IMR-90 (cell line): Measurements from ENCODE around the gene COPZ1. TPM values are rescaled to one million over a fixed set of nuclear protein-coding genes. Genes with fewer than 3 reads are reported as not detected.

Experiments used
- ATAC-seq: fragments of 200-7000 bp; cut with Tn5 transposase; 2 replicates; pipeline ENCODE4 v1.9.1; 2020; ENCODE audit warnings: low read depth, mild to moderate bottlenecking, moderate library complexity
- BruUV-seq: library from RNA; stranded (reverse); fragments of 400-500 nt; replicated peaks from 2 replicates; lab custom pipeline; 2021; lab: Mats Ljungman, UMichigan
- CTCF ChIA-PET: fragments of 300-600 bp; formaldehyde crosslinking; extraction: SDS; loops from one replicate; lab custom pipeline; 2021; ENCODE audit warnings: antibody characterized with exemption; lab: Yijun Ruan, JAX
- POLR2A ChIA-PET: fragments of 300-600 bp; sonication (Branson Sonifier 250); formaldehyde crosslinking; loops from one replicate; lab custom pipeline; 2022; ENCODE audit warnings: antibody characterized with exemption; ENCODE audit not compliant: unreplicated experiment; lab: Charles Lee
- DNase-seq: peaks from one replicate; pipeline ENCODE4 v3.0.0; 2013
- H2AFZ ChIP-seq: replicated peaks from 2 replicates; pipeline ENCODE3; 2013; ENCODE audit warnings: low read length, mild to moderate bottlenecking; ENCODE audit not compliant: poor library complexity
- H2AK5ac ChIP-seq: 2 replicates; pipeline ENCODE4 v1.6.1; 2013; ENCODE audit warnings: low read depth, low read length, inconsistent platforms
- H2AK9ac ChIP-seq: replicated peaks from 2 replicates; pipeline ENCODE3; 2013; ENCODE audit warnings: mild to moderate bottlenecking, low read depth, low read length, moderate library complexity; ENCODE audit not compliant: poor library complexity
- H2BK120ac ChIP-seq: 2 replicates; pipeline ENCODE4 v1.6.1; 2013; ENCODE audit warnings: low read depth, low read length, inconsistent platforms
- H2BK15ac ChIP-seq: 3 replicates; pipeline ENCODE4 v1.6.1; 2013; ENCODE audit warnings: low read depth, low read length, inconsistent platforms
- H2BK20ac ChIP-seq: 2 replicates; pipeline ENCODE4 v1.6.1; 2013; ENCODE audit warnings: low read depth, mild to moderate bottlenecking, inconsistent platforms, low read length, moderate library complexity
- H2BK5ac ChIP-seq: 2 replicates; pipeline ENCODE4 v1.6.1; 2013; ENCODE audit warnings: mild to moderate bottlenecking, low read depth, low read length, inconsistent platforms; ENCODE audit not compliant: poor library complexity, severe bottlenecking
- H3K14ac ChIP-seq: replicated peaks from 2 replicates; pipeline ENCODE4 v1.6.1; 2013; ENCODE audit warnings: low read depth, low read length, inconsistent platforms
- H3K18ac ChIP-seq: 2 replicates; pipeline ENCODE4 v1.6.1; 2013; ENCODE audit warnings: low read depth, low read length, control low read depth
- H3K23ac ChIP-seq: 2 replicates; pipeline ENCODE4 v1.6.1; 2013; ENCODE audit warnings: low read depth, low read length, inconsistent platforms
- H3K27ac ChIP-seq: 2 replicates; pipeline ENCODE4 v1.5.1; 2013; ENCODE audit warnings: mild to moderate bottlenecking, control low read depth, low read length; ENCODE audit not compliant: insufficient read depth
- H3K27me3 ChIP-seq: 2 replicates; pipeline ENCODE4 v1.6.1; 2013; ENCODE audit warnings: low read length; ENCODE audit not compliant: control insufficient read depth, insufficient read depth
- H3K36me3 ChIP-seq: 2 replicates; pipeline ENCODE4 v1.6.1; 2013; ENCODE audit warnings: low read length, mixed read lengths; ENCODE audit not compliant: control insufficient read depth, insufficient read depth
- H3K4ac ChIP-seq: 2 replicates; pipeline ENCODE4 v1.6.1; 2013; ENCODE audit warnings: low read depth, low read length, inconsistent platforms
- H3K4me1 ChIP-seq: 2 replicates; pipeline ENCODE4 v1.6.1; 2013; ENCODE audit warnings: low read length, mixed read lengths; ENCODE audit not compliant: control insufficient read depth, insufficient read depth
- H3K4me2 ChIP-seq: 2 replicates; pipeline ENCODE4 v1.6.1; 2013; ENCODE audit warnings: low read depth, mild to moderate bottlenecking, control low read depth, low read length, moderate library complexity
- H3K4me3 ChIP-seq: 2 replicates; pipeline ENCODE4 v1.5.1; 2013; ENCODE audit warnings: low read depth, mild to moderate bottlenecking, control low read depth, low read length, moderate library complexity; ENCODE audit not compliant: insufficient read depth
- H3K56ac ChIP-seq: 2 replicates; pipeline ENCODE4 v1.6.1; 2013; ENCODE audit warnings: low read length, inconsistent platforms; ENCODE audit not compliant: insufficient read depth; ENCODE audit errors: extremely low read depth
- H3K79me1 ChIP-seq, 2 experiments: 2 replicates each; pipeline ENCODE4 v1.6.1; 2013; ENCODE audit warnings: low read length in 2 of 2, inconsistent platforms in 1 of 2, low read depth in 1 of 2
- H3K9ac ChIP-seq: 2 replicates; pipeline ENCODE4 v1.6.1; 2013; ENCODE audit warnings: low read depth, low read length, control low read depth
- H3K9me1 ChIP-seq: 2 replicates; pipeline ENCODE4 v1.6.1; 2013; ENCODE audit warnings: low read length, inconsistent platforms; ENCODE audit not compliant: insufficient read depth
- H3K9me3 ChIP-seq: 2 replicates; pipeline ENCODE4 v1.6.1; 2013; ENCODE audit warnings: low read length; ENCODE audit not compliant: control insufficient read depth, insufficient read depth
- H4K20me1 ChIP-seq: 2 replicates; pipeline ENCODE4 v1.6.1; 2013; ENCODE audit warnings: low read length, inconsistent platforms; ENCODE audit not compliant: insufficient read depth
- H4K5ac ChIP-seq: 2 replicates; pipeline ENCODE4 v1.6.1; 2013; ENCODE audit warnings: mild to moderate bottlenecking, low read depth, low read length, control low read depth
- H4K8ac ChIP-seq, 2 experiments: 2 replicates each; pipeline ENCODE4 v1.6.1; 2013; ENCODE audit warnings: low read depth in 2 of 2, low read length in 2 of 2, control low read depth in 1 of 2, inconsistent platforms in 1 of 2
- H4K91ac ChIP-seq: 2 replicates; pipeline ENCODE4 v1.6.1; 2013; ENCODE audit warnings: low read depth, low read length, inconsistent platforms; ENCODE audit not compliant: insufficient read depth
- BHLHE40 ChIP-seq: fragments of 150-350 bp; IDR thresholded peaks from 2 replicates; pipeline ENCODE4 v1.6.1; 2016; ENCODE audit warnings: mild to moderate bottlenecking, low read depth, low read length
- CEBPB ChIP-seq: IDR thresholded peaks from 2 replicates; pipeline ENCODE4 v1.6.1; 2012; ENCODE audit warnings: low read depth, low read length, improper control_type of control experiment
- MAFK ChIP-seq: IDR thresholded peaks from 2 replicates; pipeline ENCODE4 v1.6.1; 2012; ENCODE audit warnings: low read depth, low read length, improper control_type of control experiment
- MAZ ChIP-seq: IDR thresholded peaks from 2 replicates; pipeline ENCODE4 v1.6.1; 2012; ENCODE audit warnings: low read depth, mild to moderate bottlenecking, low read length, improper control_type of control experiment, moderate library complexity, borderline replicate concordance
- MXI1 ChIP-seq: IDR thresholded peaks from 2 replicates; pipeline ENCODE4 v1.6.1; 2012; ENCODE audit warnings: low read depth, mild to moderate bottlenecking, low read length, moderate library complexity, borderline replicate concordance
- WGBS, 2 experiments: methylation state at CpG; one replicate each; pipeline versions ENCODE4 v1.1.5 to v1.1.7; 2013; ENCODE audit warnings: missing lambda C conversion rate in 2 of 2; ENCODE audit not compliant: insufficient read length in 1 of 2; ENCODE audit errors: extremely low coverage in 2 of 2; 5-methylcytosine and 5-hydroxymethylcytosine counted together
- dilution Hi-C: fragments of 300-500 bp; cut with HindIII; formaldehyde crosslinking; loops from one replicate; pipeline ENCODE4 v1.14.3; 2018; ENCODE audit warnings: low sequenced_read_pairs; ENCODE audit not compliant: unreplicated experiment
- in situ Hi-C: fragments of 300-500 bp; cut with MboI; formaldehyde crosslinking; loops from 3 replicates; pipeline ENCODE4 v1.14.3; 2019; ENCODE audit warnings: low sequenced_read_pairs, inconsistent platforms, mixed read lengths
- intact Hi-C: fragments of 100-400 bp; cut with micrococcal nuclease; formaldehyde crosslinking; loops from 2 replicates; pipeline ENCODE4 v1.10.0; 2022
- microRNA-seq, 2 experiments: library from miRNA; stranded (forward) in 1 of 2; unstranded in 1 of 2; fragments of 10-50 nt in 1 of 2; fragments of <30 nt in 1 of 2; gene quantifications in 1 of 2; microRNA quantifications in 1 of 2; one replicate each; pipeline versions ENCODE3 to v1.1.0; 2013 to 2020; ENCODE audit not compliant: insufficient read depth in 1 of 2, insufficient read length in 1 of 2, unreplicated experiment in 1 of 2
- polyA plus RNA-seq, 3 experiments: library from polyadenylated mRNA; depleted of rRNA; stranded (reverse); fragments of >200 nt; gene quantifications; 2 replicates each; pipeline ENCODE4 v1.2.3, GENCODE V29; 2012; ENCODE audit warnings: low replicate concordance in 1 of 3
- small RNA-seq, 5 experiments: library from RNA; depleted of rRNA; stranded (forward); fragments of <200 nt; gene quantifications; one replicate each; pipeline ENCODE3, GENCODE V24; 2012
- total RNA-seq: library from RNA; depleted of rRNA; stranded (reverse); fragments of >200 nt; gene quantifications from 2 replicates; pipeline ENCODE4 v1.2.3, GENCODE V29; 2012; rRNA removed
- TF ChIP-seq, protein P1 (sequence below): fragments of 150-350 bp; IDR thresholded peaks from 2 replicates; pipeline ENCODE4 v1.6.1; 2017; ENCODE audit warnings: mild to moderate bottlenecking, antibody characterized with exemption, low read length, low read depth
- TF ChIP-seq, protein P2 (sequence below): fragments of 150-350 bp; IDR thresholded peaks from 2 replicates; pipeline ENCODE4 v1.6.1; 2016; ENCODE audit warnings: low read depth, mild to moderate bottlenecking, low read length, moderate library complexity, borderline replicate concordance

Gene COPZ1
- total and polyA plus RNA-seq, 2 of the 4 experiments (the other 2 are of a cell fraction), result 187 to 382 TPM

DNA sequence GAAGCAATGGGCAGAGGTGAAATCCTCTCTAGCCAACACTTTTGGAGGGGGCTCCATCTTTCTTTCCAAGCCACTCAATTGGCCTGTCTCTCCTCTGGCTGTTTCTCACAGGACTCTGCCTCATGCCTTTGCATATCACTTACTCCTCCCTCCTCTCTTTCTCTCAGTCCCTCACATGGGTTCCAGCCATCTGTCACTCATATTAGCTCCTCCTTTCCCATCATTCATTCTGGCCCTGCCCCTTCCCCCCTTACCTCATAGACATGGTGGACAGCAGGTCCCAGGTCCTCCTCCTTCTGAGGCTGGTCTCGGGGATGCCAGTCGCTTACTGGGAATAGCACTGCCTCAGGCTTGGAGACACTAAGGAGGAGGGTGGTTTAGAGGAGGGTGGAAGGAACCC lies 76.2 kb downstream of the COPZ1 start:
- POLR2A ChIA-PET, result no interaction called here
- TF ChIP-seq BHLHE40 (no peak), MAZ (no peak), CEBPB (no peak), MXI1 (no peak), MAFK (no peak)
- TF ChIP-seq, protein P1, sequence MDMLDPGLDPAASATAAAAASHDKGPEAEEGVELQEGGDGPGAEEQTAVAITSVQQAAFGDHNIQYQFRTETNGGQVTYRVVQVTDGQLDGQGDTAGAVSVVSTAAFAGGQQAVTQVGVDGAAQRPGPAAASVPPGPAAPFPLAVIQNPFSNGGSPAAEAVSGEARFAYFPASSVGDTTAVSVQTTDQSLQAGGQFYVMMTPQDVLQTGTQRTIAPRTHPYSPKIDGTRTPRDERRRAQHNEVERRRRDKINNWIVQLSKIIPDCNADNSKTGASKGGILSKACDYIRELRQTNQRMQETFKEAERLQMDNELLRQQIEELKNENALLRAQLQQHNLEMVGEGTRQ, result no peak
- TF ChIP-seq, protein P2, sequence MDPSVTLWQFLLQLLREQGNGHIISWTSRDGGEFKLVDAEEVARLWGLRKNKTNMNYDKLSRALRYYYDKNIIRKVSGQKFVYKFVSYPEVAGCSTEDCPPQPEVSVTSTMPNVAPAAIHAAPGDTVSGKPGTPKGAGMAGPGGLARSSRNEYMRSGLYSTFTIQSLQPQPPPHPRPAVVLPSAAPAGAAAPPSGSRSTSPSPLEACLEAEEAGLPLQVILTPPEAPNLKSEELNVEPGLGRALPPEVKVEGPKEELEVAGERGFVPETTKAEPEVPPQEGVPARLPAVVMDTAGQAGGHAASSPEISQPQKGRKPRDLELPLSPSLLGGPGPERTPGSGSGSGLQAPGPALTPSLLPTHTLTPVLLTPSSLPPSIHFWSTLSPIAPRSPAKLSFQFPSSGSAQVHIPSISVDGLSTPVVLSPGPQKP, result no peak

More for the DNA sequence above, 76.2 kb downstream of the COPZ1 start:
- H4K8ac ChIP-seq, result no peak overlapping the region
- dilution Hi-C loops, result no loop called here
- no peak overlapping the region for H2BK5ac ChIP-seq
- no CpG with 5 or more reads among the region's 2 CpGs for WGBS, 2 experiments
- H2BK20ac ChIP-seq, result no peak overlapping the region
- no peaks in the 10 kb centered on the region for H3K9me3 ChIP-seq
- no peaks in the 10 kb centered on the region for H3K4me1 ChIP-seq
- no peak overlapping the region for H3K14ac ChIP-seq
- no peak overlapping the region for H3K56ac ChIP-seq
- BruUV-seq, result no TSS peak
- H2AK9ac ChIP-seq, result no peak overlapping the region
- H3K9me1 ChIP-seq, result no peaks in the 10 kb centered on the region
- H2BK15ac ChIP-seq, result no peak overlapping the region
- in situ Hi-C loops, result no loop called here
- no peak overlapping the region for H2AFZ ChIP-seq
- no peak overlapping the region for H3K18ac ChIP-seq
- CTCF ChIA-PET, result interaction anchor here (0.6 to 5.0 kb wide), 2 partner anchors 39 to 75 kb away, joined by 3 to 77 read pairs; no protein-coding TSS in a partner anchor
- H4K20me1 ChIP-seq, result peaks cover 53% of the 10 kb centered on the region
- H3K4ac ChIP-seq, result no peak overlapping the region
- H3K4me2 ChIP-seq, result no peak overlapping the region
- peaks cover 87% of the 10 kb centered on the region for H3K36me3 ChIP-seq
- DNase-seq (no peak), ATAC-seq (no peak)
- no peak overlapping the region for H3K23ac ChIP-seq
- no peak overlapping the region for H4K5ac ChIP-seq
- no peak overlapping the region for H3K4me3 ChIP-seq
- H4K91ac ChIP-seq, result no peak overlapping the region
- no peak overlapping the region for H3K9ac ChIP-seq
- H3K79me1 ChIP-seq, result peaks cover 42 to 67% of the 10 kb centered on the region in 2 experiments; a peak in 3 of 4 replicates
- no peak overlapping the region for H3K27ac ChIP-seq
- H3K27me3 ChIP-seq, result no peaks in the 10 kb centered on the region
- H2AK5ac ChIP-seq, result no peak overlapping the region
- H2BK120ac ChIP-seq, result no peak overlapping the region
- intact Hi-C loops, result no loop called here

Small RNA genes lying within 50 kb of the gene (microRNA-seq; reads per million reads assigned to microRNA genes)
- 409 to 6,689 reads per million in 2 experiments for gene MIR148B (ENCODE audit: insufficient read depth in 1 of 2, insufficient read length in 1 of 2, unreplicated experiment in 1 of 2)
- gene RN7SL744P (ENCODE audit: insufficient read depth, insufficient read length), result not detected
- gene RNU6-950P (ENCODE audit: insufficient read depth, insufficient read length), result not detected

Small RNA genes lying within 50 kb of the gene (small RNA-seq; reads per million reads assigned to genes)
- 13.3 to 10,907 (median 1,672) reads per million in 5 experiments for gene MIR148B
- gene RN7SL744P, result 0 reads per million in 5 experiments
- 0 to 0.60 (median 0) reads per million in 5 experiments for gene RNU6-950P

Other genes with a start within 250 kb of the COPZ1 start
- 25.8 and 45.2 TPM in 2 replicates for gene SMUG1, start 136.1 kb upstream of the COPZ1 start, total RNA-seq
- gene SMUG1, start 136.1 kb upstream of the COPZ1 start, polyA plus RNA-seq (2012; rRNA removed), result 36.3 and 37.3 TPM in 2 replicates
- gene CBX5, start 45.0 kb upstream of the COPZ1 start, total RNA-seq, result 40.9 and 66.9 TPM in 2 replicates
- gene CBX5, start 45.0 kb upstream of the COPZ1 start, polyA plus RNA-seq (2012; rRNA removed), result 15.3 and 18.0 TPM in 2 replicates
- gene HNRNPA1, start 44.4 kb upstream of the COPZ1 start, total RNA-seq, result 1,291 and 1,409 TPM in 2 replicates
- gene HNRNPA1, start 44.4 kb upstream of the COPZ1 start, polyA plus RNA-seq (2012; rRNA removed), result 631 and 747 TPM in 2 replicates
- 0.18 and 0.28 TPM in 2 replicates for gene NFE2, start 24.1 kb upstream of the COPZ1 start, total RNA-seq
- gene NFE2, start 24.1 kb upstream of the COPZ1 start, polyA plus RNA-seq (2012; rRNA removed), result 0.17 and 0.32 TPM in 2 replicates
- not detected in 2 replicates for gene GPR84, start 39.4 kb downstream of the COPZ1 start, total RNA-seq
- gene GPR84, start 39.4 kb downstream of the COPZ1 start, polyA plus RNA-seq (2012; rRNA removed), result not detected in 2 replicates
- gene ZNF385A, start 59.6 kb downstream of the COPZ1 start, total RNA-seq, result 0.28 and 0.36 TPM in 2 replicates
- gene ZNF385A, start 59.6 kb downstream of the COPZ1 start, polyA plus RNA-seq (2012; rRNA removed), result 2.5 and 2.9 TPM in 2 replicates
- 144 and 159 TPM in 2 replicates for gene ITGA5, start 94.1 kb downstream of the COPZ1 start, total RNA-seq
- gene ITGA5, start 94.1 kb downstream of the COPZ1 start, polyA plus RNA-seq (2012; rRNA removed), result 254 and 259 TPM in 2 replicates
- not detected in 2 replicates for gene GTSF1, start 148.5 kb downstream of the COPZ1 start, total RNA-seq
- not detected in 2 replicates for gene GTSF1, start 148.5 kb downstream of the COPZ1 start, polyA plus RNA-seq (2012; rRNA removed)
- gene NCKAP1L, start 172.6 kb downstream of the COPZ1 start, total RNA-seq, result not detected in 2 replicates
- gene NCKAP1L, start 172.6 kb downstream of the COPZ1 start, polyA plus RNA-seq (2012; rRNA removed), result not detected in 2 replicates
- not detected in 2 replicates for gene PDE1B, start 224.5 kb downstream of the COPZ1 start, total RNA-seq
- gene PDE1B, start 224.5 kb downstream of the COPZ1 start, polyA plus RNA-seq (2012; rRNA removed), result not detected in 2 replicates